GM23248 (cell line): Measurements from ENCODE around the gene ACAP3. TPM values are rescaled to one million over a fixed set of nuclear protein-coding genes. Genes with fewer than 3 reads are reported as not detected.

ENCODE experiments used
- DNase-seq: peaks from one replicate; pipeline ENCODE4 v3.0.0-alpha.2; 2015
- H2AFZ ChIP-seq: fragments of 200-600 bp; sonication (generic); 2 replicates; pipeline ENCODE4 v1.6.1; 2016; ENCODE audit warnings: antibody characterized with exemption
- H3F3A ChIP-seq: fragments of 200-600 bp; sonication (generic); 2 replicates; pipeline ENCODE4 v1.6.1; 2016; ENCODE audit warnings: mild to moderate bottlenecking, antibody characterized with exemption, mixed run types; ENCODE audit not compliant: insufficient read depth
- H3K27ac ChIP-seq: fragments of 200-600 bp; sonication (generic); 2 replicates; pipeline ENCODE4 v1.5.1; 2016; ENCODE audit warnings: mild to moderate bottlenecking
- H3K27me3 ChIP-seq: fragments of 200-600 bp; sonication (generic); replicated peaks from 2 replicates; pipeline ENCODE4 v1.6.1; 2016; ENCODE audit warnings: mild to moderate bottlenecking; ENCODE audit not compliant: insufficient read depth
- H3K36me3 ChIP-seq: fragments of 200-600 bp; sonication (generic); 2 replicates; pipeline ENCODE4 v1.6.1; 2016; ENCODE audit warnings: low read depth, mild to moderate bottlenecking
- H3K4me1 ChIP-seq: fragments of 200-600 bp; sonication (generic); 2 replicates; pipeline ENCODE4 v1.6.1; 2016; ENCODE audit warnings: mild to moderate bottlenecking; ENCODE audit not compliant: insufficient read depth
- H3K4me2 ChIP-seq: fragments of 200-600 bp; sonication (generic); one replicate; pipeline ENCODE4 v1.6.1; 2016; ENCODE audit warnings: mild to moderate bottlenecking; ENCODE audit not compliant: unreplicated experiment
- H3K4me3 ChIP-seq: fragments of 200-600 bp; sonication (generic); 2 replicates; pipeline ENCODE4 v1.5.1; 2016; ENCODE audit warnings: mild to moderate bottlenecking
- H3K79me2 ChIP-seq: fragments of 200-600 bp; sonication (generic); 2 replicates; pipeline ENCODE4 v1.6.1; 2016; ENCODE audit warnings: mild to moderate bottlenecking; ENCODE audit not compliant: insufficient read depth
- H3K9ac ChIP-seq: fragments of 200-600 bp; sonication (generic); 2 replicates; pipeline ENCODE4 v1.6.1; 2016; ENCODE audit warnings: mild to moderate bottlenecking
- H3K9me2 ChIP-seq: fragments of 200-600 bp; sonication (generic); 2 replicates; pipeline ENCODE4 v1.6.1; 2016; ENCODE audit warnings: mixed run types, mild to moderate bottlenecking, moderate library complexity; ENCODE audit not compliant: insufficient read depth
- H3K9me3 ChIP-seq: fragments of 200-600 bp; sonication (generic); one replicate; pipeline ENCODE4 v1.6.1; 2017; ENCODE audit warnings: low read depth
- H4K20me1 ChIP-seq: fragments of 200-600 bp; sonication (generic); 2 replicates; pipeline ENCODE4 v1.6.0; 2016; ENCODE audit not compliant: insufficient read depth
- EZH2 ChIP-seq: fragments of 200-600 bp; sonication (generic); IDR thresholded peaks from 2 replicates; pipeline ENCODE4 v1.6.1; 2018; ENCODE audit warnings: antibody characterized with exemption, mild to moderate bottlenecking; ENCODE audit not compliant: insufficient read depth, poor library complexity, severe bottlenecking
- EZH2phosphoT487 ChIP-seq: fragments of 200-600 bp; sonication (generic); IDR thresholded peaks from 2 replicates; pipeline ENCODE4 v1.6.1; 2018; ENCODE audit warnings: antibody characterized with exemption, moderate library complexity, mild to moderate bottlenecking, low read depth; ENCODE audit not compliant: insufficient read depth
- WGBS, 2 experiments: methylation state at CpG; one replicate each; pipeline ENCODE4 v1.1.6; 2015 to 2017; ENCODE audit warnings: low lambda C conversion rate in 2 of 2, low coverage in 1 of 2; ENCODE audit errors: missing lambda C conversion rate in 2 of 2; 5-methylcytosine and 5-hydroxymethylcytosine counted together
- in situ Hi-C: fragments of 300-500 bp; cut with MboI; formaldehyde crosslinking; loops from 2 replicates; pipeline ENCODE4 v1.15.0; 2020
- polyA plus RNA-seq: library from polyadenylated mRNA; unstranded; fragments of >200 nt; fragmentation: Nextera tagmentation; extraction: Ambion mirVana; gene quantifications from 2 replicates; pipeline ENCODE4 v1.2.1, GENCODE V29; 2016
- total RNA-seq: library from RNA; depleted of rRNA; stranded (reverse); fragments of >200 nt; shearing (Covaris generic); gene quantifications from 2 replicates; pipeline ENCODE4 v1.2.3, GENCODE V29; 2014

ACAP3 gene
- total and polyA plus RNA-seq, 2 experiments from 2014 or later = 11.8 to 68.0 TPM

- TF ChIP-seq EZH2phosphoT487 = no peak
- no peak for TF ChIP-seq EZH2
- no peaks in the 10 kb centered on the region for H3K27me3 ChIP-seq
- in situ Hi-C loops = no loop called here
- no peak overlapping the region for H3K4me3 ChIP-seq
- H3K4me1 ChIP-seq = no peaks in the 10 kb centered on the region
- DNase-seq = no peak
- no peak overlapping the region for H3K4me2 ChIP-seq
- H3K36me3 ChIP-seq = peaks cover 8% of the 10 kb centered on the region; the same call in 1 of the 2 replicates
- 94 to 97% methylated on average over 20 to 30 of the region's 31 CpGs for WGBS, 2 experiments
- H2AFZ ChIP-seq = no peak overlapping the region
- H3K79me2 ChIP-seq = peaks cover 58% of the 10 kb centered on the region
- H3K9ac ChIP-seq = no peak overlapping the region
- no peaks in the 10 kb centered on the region; the same call in 1 of the 2 replicates for H3F3A ChIP-seq
- no peak overlapping the region for H3K27ac ChIP-seq
- no peaks in the 10 kb centered on the region for H3K9me2 ChIP-seq
- no peaks in the 10 kb centered on the region for H4K20me1 ChIP-seq
- no peaks in the 10 kb centered on the region for H3K9me3 ChIP-seq
Measured at GRCh38 chr1:1256956-1257871, 50.5 kb downstream of the ACAP3 start.

DNA sequence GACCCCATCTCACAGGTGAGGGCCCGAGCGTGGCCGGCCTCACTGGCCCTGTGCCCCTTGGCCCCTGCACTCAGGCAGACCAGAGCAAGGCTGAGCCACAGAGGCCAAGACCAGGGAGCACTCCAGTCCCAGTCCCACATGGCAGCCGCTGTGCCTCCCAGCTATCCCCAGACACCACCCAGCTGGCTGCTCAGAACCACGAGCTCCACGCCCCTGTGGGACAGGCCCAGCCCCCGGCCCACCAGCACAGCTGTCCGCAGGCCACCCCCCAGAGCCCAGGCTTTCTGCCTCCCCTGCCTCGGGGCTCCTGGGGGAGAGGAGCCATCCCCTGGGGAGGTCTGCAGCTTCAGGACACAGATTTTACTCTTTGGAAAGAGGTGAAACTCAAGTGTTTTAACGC lies 52.1 kb downstream of the ACAP3 start:
- Histone ChIP-seq H3K36me3 (peaks cover 3% of the 10 kb centered on the region; the same call in 1 of the 2 replicates), H3K4me2 (no peak overlapping the region), H4K20me1 (no peaks in the 10 kb centered on the region), H3K4me1 (no peaks in the 10 kb centered on the region), H3K27me3 (no peaks in the 10 kb centered on the region), H3K9ac (no peak overlapping the region), H3F3A (no peaks in the 10 kb centered on the region; the same call in 1 of the 2 replicates), H3K27ac (no peak overlapping the region), H2AFZ (no peak overlapping the region), H3K79me2 (peaks cover 42% of the 10 kb centered on the region), H3K9me3 (no peaks in the 10 kb centered on the region), H3K4me3 (no peak overlapping the region), H3K9me2 (no peaks in the 10 kb centered on the region)
- no peak for DNase-seq
- in situ Hi-C loops = no loop called here
- TF ChIP-seq EZH2 = no peak
- no peak for TF ChIP-seq EZH2phosphoT487
- WGBS, 2 experiments = 90 to 92% methylated on average over 10 of the region's 10 CpGs

GRCh38 chr1:1255078-1255477 lies 52.7 kb downstream of the ACAP3 start:
- no peak overlapping the region for H3K27ac ChIP-seq
- H3K4me2 ChIP-seq = no peak overlapping the region
- no peak overlapping the region for H3K9ac ChIP-seq
- no peaks in the 10 kb centered on the region for H3K9me2 ChIP-seq
- no peaks in the 10 kb centered on the region for H3K4me1 ChIP-seq
- no peaks in the 10 kb centered on the region for H3K27me3 ChIP-seq
- no peak overlapping the region for H3K4me3 ChIP-seq
- H3K9me3 ChIP-seq = no peaks in the 10 kb centered on the region
- no peak for DNase-seq
- in situ Hi-C loops = no loop called here
- TF ChIP-seq EZH2 = no peak
- no peak for TF ChIP-seq EZH2phosphoT487
- no peaks in the 10 kb centered on the region; the same call in 1 of the 2 replicates for H3F3A ChIP-seq
- peaks cover 37% of the 10 kb centered on the region for H3K79me2 ChIP-seq
- 95 to 96% methylated on average over 25 to 26 of the region's 26 CpGs for WGBS, 2 experiments
- H3K36me3 ChIP-seq = peaks cover 3% of the 10 kb centered on the region; the same call in 1 of the 2 replicates
- no peak overlapping the region for H2AFZ ChIP-seq
- H4K20me1 ChIP-seq = no peaks in the 10 kb centered on the region

- Histone ChIP-seq H3K36me3 (peaks cover 3% of the 10 kb centered on the region; the same call in 1 of the 2 replicates), H3K27me3 (no peaks in the 10 kb centered on the region), H3F3A (no peaks in the 10 kb centered on the region; the same call in 1 of the 2 replicates), H3K9me3 (no peaks in the 10 kb centered on the region), H3K9me2 (no peaks in the 10 kb centered on the region), H3K4me1 (no peaks in the 10 kb centered on the region), H4K20me1 (no peaks in the 10 kb centered on the region), H3K27ac (no peak overlapping the region), H3K9ac (no peak overlapping the region), H3K4me2 (no peak overlapping the region), H2AFZ (no peak overlapping the region), H3K4me3 (no peak overlapping the region), H3K79me2 (peaks cover 33% of the 10 kb centered on the region)
- no peak for TF ChIP-seq EZH2
- 87 to 88% methylated on average over 20 to 21 of the region's 21 CpGs for WGBS, 2 experiments
- in situ Hi-C loops = no loop called here
- DNase-seq = no peak
Measured at GRCh38 chr1:1254667-1254998, 53.1 kb downstream of the ACAP3 start.
